HepG2 (cell line): ENCODE data around the gene DGUOK. TPM values are rescaled to one million over a fixed set of nuclear protein-coding genes. Genes with fewer than 3 reads are reported as not detected.

Experiments
- KIAA2018 ChIP-seq: sonication (generic); formaldehyde crosslinking; IDR thresholded peaks from 2 replicates; pipeline ENCODE4 v1.5.0; 2020; ENCODE audit warnings: mild to moderate bottlenecking, missing genetic modification reagents, borderline replicate concordance
- MEF2D ChIP-seq: sonication (generic); formaldehyde crosslinking; IDR thresholded peaks from 2 replicates; pipeline ENCODE4 v1.5.1; 2020; ENCODE audit warnings: mild to moderate bottlenecking, missing genetic modification reagents
- POGK ChIP-seq: sonication (generic); formaldehyde crosslinking; conservative IDR thresholded peaks from 2 replicates; pipeline ENCODE4 v1.8.0; 2022; ENCODE audit warnings: mild to moderate bottlenecking, moderate library complexity, missing genetic modification reagents
- ZNF430 ChIP-seq: sonication (generic); formaldehyde crosslinking; IDR thresholded peaks from 2 replicates; pipeline ENCODE4 v1.9.0; 2021; ENCODE audit warnings: mild to moderate bottlenecking, missing genetic modification reagents
- ZNF496 ChIP-seq: sonication (generic); formaldehyde crosslinking; IDR thresholded peaks from 2 replicates; pipeline ENCODE4 v1.8.1; 2023; ENCODE audit warnings: mild to moderate bottlenecking, moderate library complexity, missing genetic modification reagents; ENCODE audit not compliant: insufficient replicate concordance
- ZNF567 ChIP-seq: sonication (generic); formaldehyde crosslinking; IDR thresholded peaks from 2 replicates; pipeline ENCODE4 v1.8.1; 2023; ENCODE audit warnings: mild to moderate bottlenecking, missing genetic modification reagents, borderline replicate concordance
- ZNF576 ChIP-seq: sonication (generic); formaldehyde crosslinking; IDR thresholded peaks from 2 replicates; pipeline ENCODE4 v1.4.0; 2020; ENCODE audit warnings: mild to moderate bottlenecking, missing genetic modification reagents
- polyA plus RNA-seq, 8 experiments: library from polyadenylated mRNA; depleted of rRNA in 3 of 8; stranded (reverse) in 7 of 8; unstranded in 1 of 8; fragments of >200 nt; fragmentation: Illumina TruSeq in 4 of 8; extraction: Trizol in 4 of 8; gene quantifications; 2 replicates each; pipeline versions ENCODE4 v1.2.1 to v1.2.3, GENCODE V29; 2011 to 2016; ENCODE audit warnings: low read depth in 4 of 8, missing spikeins in 1 of 8, mixed read lengths in 1 of 8; ENCODE audit not compliant: insufficient read depth in 1 of 8
- total RNA-seq, 5 experiments: library from RNA; depleted of rRNA; stranded (reverse); fragments of >200 nt; fragmentation: Illumina TruSeq; extraction: Trizol; gene quantifications; 2 replicates each; pipeline ENCODE4 v1.2.3, GENCODE V29; 2016; ENCODE audit warnings: low read depth in 1 of 5

Gene DGUOK
- total and polyA plus RNA-seq, 2 of the 13 experiments (the other 11 are each of a cell fraction or from before 2014, with no cell fraction given): 105 to 137 TPM

- TF ChIP-seq KIAA2018 (CRISPR knock-in tag) (no peak), ZNF567 (no peak), MEF2D (CRISPR knock-in tag) (no peak), ZNF430 (CRISPR knock-in tag) (no peak), ZNF496 (no peak), POGK (CRISPR knock-in tag) (no peak), ZNF576 (no peak)
Measured at GRCh38 chr2:73885406-73885805, 41.3 kb upstream of the DGUOK start (continued).
